Esophagus squamous epithelium (tissue), 5 donors: ENCODE results near the gene FOSB. TPM values are rescaled to one million over a fixed set of nuclear protein-coding genes. Genes with fewer than 3 reads are reported as not detected.

Source experiments
- DNase-seq: peaks from one replicate; lab custom pipeline; 2025; lab: John Stamatoyannopoulos, UW
- H3K27ac ChIP-seq, 4 donors: fragments of 200-600 bp; sonication (generic); one replicate each; pipeline ENCODE4 v1.5.1; 2016 to 2019; ENCODE audit warnings: mild to moderate bottlenecking in 1 of 4
- H3K27me3 ChIP-seq, 4 donors: fragments of 200-600 bp; sonication (generic); 1 replicate in 3 of 4; 2 replicates in 1 of 4; pipeline versions ENCODE4 v1.5.1 to v1.6.0; 2017 to 2021; ENCODE audit warnings: antibody characterized with exemption in 1 of 4
- H3K36me3 ChIP-seq, 3 donors: fragments of 200-600 bp; sonication (generic); one replicate each; pipeline ENCODE4 v1.5.1; 2016 to 2019
- H3K4me1 ChIP-seq, 3 donors: fragments of 200-600 bp; sonication (generic); one replicate each; pipeline ENCODE4 v1.5.1; 2017 to 2019
- H3K4me3 ChIP-seq, 4 donors: fragments of 200-600 bp; sonication (generic); 1 replicate in 3 of 4; 2 replicates in 1 of 4; pipeline ENCODE4 v1.5.1; 2016 to 2019; ENCODE audit warnings: mild to moderate bottlenecking in 2 of 4, moderate library complexity in 1 of 4
- H3K9me3 ChIP-seq, 3 donors: fragments of 200-600 bp; sonication (generic); one replicate each; pipeline ENCODE4 v1.5.1; 2016 to 2019
- POLR2A ChIP-seq, 4 donors: fragments of 450-650 bp; IDR thresholded peaks; one replicate each; pipeline ENCODE4 v1.6.1; 2017; ENCODE audit warnings: antibody characterized with exemption in 4 of 4, mild to moderate bottlenecking in 4 of 4, moderate library complexity in 3 of 4
- WGBS, 2 donors: methylation state at CpG; one replicate each; pipeline ENCODE4 v1.1.5; 2018; 5-methylcytosine and 5-hydroxymethylcytosine counted together
- intact Hi-C: fragments of 100-400 bp; cut with DNase I; formaldehyde crosslinking; loops from one replicate; pipeline ENCODE4 v1.15.0; 2022
- total RNA-seq, 4 donors: library from RNA; depleted of rRNA; stranded (reverse); fragments of >200 nt; gene quantifications; one replicate each; pipeline ENCODE4 v1.1.0, GENCODE V29; 2016
- TF ChIP-seq, protein P1 (sequence below), 6 experiments: fragments of 450-650 bp in 4 of 6; fragments of 200-600 bp in 2 of 6; sonication (generic) in 2 of 6; IDR thresholded peaks; one replicate each; pipeline ENCODE4 v1.5.1; 2016 to 2019; ENCODE audit warnings: antibody characterized with exemption in 6 of 6, mild to moderate bottlenecking in 4 of 6, moderate library complexity in 4 of 6
- donor health status: DM: yes; HTN: yes; CAD: no.

Gene FOSB
- total RNA-seq, 4 donors from 2014 or later = 1.7 to 4.6 (median 2.5) TPM

DNA sequence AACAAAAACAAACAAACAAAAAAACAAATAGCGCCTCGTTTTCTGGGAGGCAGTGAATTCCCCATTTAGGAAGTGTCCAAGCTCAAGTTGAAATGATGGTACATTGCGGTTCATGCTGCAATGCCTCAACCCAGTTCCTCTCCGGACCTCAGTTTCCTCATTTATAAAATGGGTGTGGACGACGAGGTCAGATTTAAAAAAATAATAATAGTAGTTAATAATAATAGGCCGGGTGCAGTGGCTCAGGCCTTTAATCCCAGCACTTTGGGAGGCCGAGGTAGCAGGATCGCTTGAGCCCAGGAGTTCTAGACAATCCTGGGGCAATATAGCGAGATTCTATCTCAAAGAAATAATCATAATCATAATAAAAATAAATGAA is 28.6 kb upstream of the FOSB start:
- H3K4me3 ChIP-seq = peak overlapping the region; percentile 47 to 86 (median 72)
- TF ChIP-seq, protein P1, sequence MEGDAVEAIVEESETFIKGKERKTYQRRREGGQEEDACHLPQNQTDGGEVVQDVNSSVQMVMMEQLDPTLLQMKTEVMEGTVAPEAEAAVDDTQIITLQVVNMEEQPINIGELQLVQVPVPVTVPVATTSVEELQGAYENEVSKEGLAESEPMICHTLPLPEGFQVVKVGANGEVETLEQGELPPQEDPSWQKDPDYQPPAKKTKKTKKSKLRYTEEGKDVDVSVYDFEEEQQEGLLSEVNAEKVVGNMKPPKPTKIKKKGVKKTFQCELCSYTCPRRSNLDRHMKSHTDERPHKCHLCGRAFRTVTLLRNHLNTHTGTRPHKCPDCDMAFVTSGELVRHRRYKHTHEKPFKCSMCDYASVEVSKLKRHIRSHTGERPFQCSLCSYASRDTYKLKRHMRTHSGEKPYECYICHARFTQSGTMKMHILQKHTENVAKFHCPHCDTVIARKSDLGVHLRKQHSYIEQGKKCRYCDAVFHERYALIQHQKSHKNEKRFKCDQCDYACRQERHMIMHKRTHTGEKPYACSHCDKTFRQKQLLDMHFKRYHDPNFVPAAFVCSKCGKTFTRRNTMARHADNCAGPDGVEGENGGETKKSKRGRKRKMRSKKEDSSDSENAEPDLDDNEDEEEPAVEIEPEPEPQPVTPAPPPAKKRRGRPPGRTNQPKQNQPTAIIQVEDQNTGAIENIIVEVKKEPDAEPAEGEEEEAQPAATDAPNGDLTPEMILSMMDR (IDR thresholded peaks at IDR 0.05) = no peak
- TF ChIP-seq POLR2A (IDR thresholded peaks at IDR 0.05) = no peak
- no peaks in the 10 kb centered on the region for H3K36me3 ChIP-seq
- intact Hi-C loops = loop anchor here (2.0 kb wide), 1 partner anchor 40 kb away; no protein-coding TSS in a partner anchor
- H3K9me3 ChIP-seq = no peaks in the 10 kb centered on the region
- no peaks in the 10 kb centered on the region for H3K27me3 ChIP-seq
- WGBS, 2 donors = 28 to 35% methylated on average over 10 of the region's 10 CpGs
- peaks cover 13 to 38% (median 14%) of the 10 kb centered on the region in 3 donors for H3K4me1 ChIP-seq
- H3K27ac ChIP-seq = peak overlapping the region; percentile 72 to 97 (median 92)
- DNase-seq = no peak

DNA sequence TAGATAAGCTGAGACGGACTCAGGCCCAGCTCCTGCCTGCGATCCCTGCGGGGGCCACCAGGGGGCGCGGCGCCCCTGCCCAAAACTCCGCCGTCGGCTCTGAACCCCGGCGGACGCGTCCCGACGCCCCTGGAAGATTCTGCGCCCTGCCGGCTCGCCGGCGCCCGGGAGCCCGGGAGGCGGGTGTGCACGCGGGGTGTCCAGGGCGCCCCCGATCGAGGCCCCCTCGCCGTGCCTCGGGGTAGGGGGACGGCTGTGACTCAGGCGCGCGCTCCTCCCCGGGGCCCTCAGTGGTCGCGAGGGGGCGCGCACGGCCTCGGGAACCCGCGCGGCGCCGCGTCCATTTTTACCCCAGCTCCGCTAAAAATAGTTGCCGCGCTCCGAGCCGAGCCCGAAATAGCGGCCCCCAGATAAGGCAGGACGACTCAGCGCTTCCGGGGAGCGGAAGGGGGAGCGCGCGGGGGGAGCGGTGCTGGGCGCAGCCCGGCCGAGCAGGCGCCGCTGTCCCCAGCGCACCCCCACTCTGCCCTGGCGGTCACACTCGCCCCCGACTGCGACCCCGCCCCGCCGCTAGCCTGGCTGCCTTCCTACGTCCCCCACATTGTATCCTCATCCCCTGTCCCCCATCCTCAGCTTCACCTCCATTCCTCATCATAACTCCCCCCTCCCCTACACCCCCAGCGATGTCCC is 28.1 kb upstream of the FOSB start:
- Histone ChIP-seq H3K27ac (peak overlapping the region; percentile 72 to 97 (median 92)), H3K36me3 (no peaks in the 10 kb centered on the region), H3K9me3 (no peaks in the 10 kb centered on the region), H3K27me3 (no peaks in the 10 kb centered on the region), H3K4me3 (peak overlapping the region; percentile 47 to 86 (median 72)), H3K4me1 (peaks cover 14 to 43% (median 17%) of the 10 kb centered on the region in 3 donors)
- no peak for DNase-seq
- intact Hi-C loops = loop anchor here (2.0 kb wide), 1 partner anchor 39 kb away; no protein-coding TSS in a partner anchor
- 0 to 3% methylated on average over 10 to 24 of the region's 78 CpGs for WGBS, 2 donors
- TF ChIP-seq, protein P1 (IDR thresholded peaks at IDR 0.05) = peak; percentile 98 to 100 (median 100)
- no peak for TF ChIP-seq POLR2A (IDR thresholded peaks at IDR 0.05)

GRCh38 chr19:45440259-45440638 is 27.5 kb upstream of the FOSB start:
- Histone ChIP-seq H3K27ac (peak overlapping the region; percentile 72 to 97 (median 92)), H3K36me3 (no peaks in the 10 kb centered on the region), H3K4me3 (peak overlapping the region; percentile 47 to 86 (median 72)), H3K27me3 (no peaks in the 10 kb centered on the region), H3K4me1 (peaks cover 14 to 48% (median 22%) of the 10 kb centered on the region in 3 donors), H3K9me3 (no peaks in the 10 kb centered on the region)
- TF ChIP-seq POLR2A (IDR thresholded peaks at IDR 0.05) = no peak
- TF ChIP-seq, protein P1 (IDR thresholded peaks at IDR 0.05) = no peak
- DNase-seq = no peak
- WGBS, 2 donors = 63 to 72% methylated on average over 4 to 7 of the region's 9 CpGs
- intact Hi-C loops = no loop called here

- H3K27ac ChIP-seq = peak overlapping the region; percentile 72 to 97 (median 92)
- 79 to 90% methylated on average over 7 to 9 of the region's 9 CpGs for WGBS, 2 donors
- H3K27me3 ChIP-seq = no peaks in the 10 kb centered on the region
- H3K4me3 ChIP-seq = no peak overlapping the region
- H3K36me3 ChIP-seq = no peaks in the 10 kb centered on the region
- DNase-seq = no peak
- intact Hi-C loops = no loop called here
- TF ChIP-seq, protein P1 (IDR thresholded peaks at IDR 0.05) = no peak
- peaks cover 14 to 57% (median 25%) of the 10 kb centered on the region in 3 donors for H3K4me1 ChIP-seq
- no peaks in the 10 kb centered on the region for H3K9me3 ChIP-seq
Observed at GRCh38 chr19:45440873-45441654, 26.7 kb upstream of the FOSB start.

DNA sequence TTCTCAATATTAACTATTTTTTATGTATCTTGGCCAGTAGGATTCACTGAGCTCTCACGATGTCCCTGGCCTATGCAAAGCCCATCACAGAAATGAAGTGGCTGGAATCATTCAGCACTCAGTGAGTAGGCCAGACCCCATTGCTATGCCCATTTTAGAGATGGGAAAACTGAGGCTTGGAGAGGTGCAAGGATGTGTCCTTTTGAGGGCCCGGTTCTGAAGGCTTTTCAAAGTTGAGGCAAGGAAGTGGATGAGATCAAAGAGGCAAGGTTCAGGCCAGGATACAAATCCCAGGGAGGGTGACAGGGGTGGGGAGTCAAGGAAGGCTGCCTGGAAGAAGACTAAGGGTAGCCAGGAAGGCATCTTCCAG is 25.4 kb upstream of the FOSB start:
- H3K4me1 ChIP-seq = peaks cover 18 to 70% (median 35%) of the 10 kb centered on the region in 3 donors
- 94 to 96% methylated on average over 2 of the region's 2 CpGs for WGBS, 2 donors
- no peaks in the 10 kb centered on the region for H3K36me3 ChIP-seq
- H3K27me3 ChIP-seq = no peaks in the 10 kb centered on the region
- no peak for DNase-seq
- peak overlapping the region; percentile 88 to 97 (median 93) for H3K27ac ChIP-seq
- no peak for TF ChIP-seq POLR2A (IDR thresholded peaks at IDR 0.05)
- TF ChIP-seq, protein P1 (IDR thresholded peaks at IDR 0.05) = no peak
- intact Hi-C loops = no loop called here
- no peaks in the 10 kb centered on the region for H3K9me3 ChIP-seq
- H3K4me3 ChIP-seq = no peak overlapping the region
